ENCODE measurements around the gene LIX1. TPM values are rescaled to one million over a fixed set of nuclear protein-coding genes. Genes with fewer than 3 reads are reported as not detected.

Gene LIX1
- total RNA-seq, 1 donor from 2014 or later = not detected

- no peak overlapping the region for H3K27ac ChIP-seq
- peaks cover 42 to 60% of the 10 kb centered on the region in 2 donors for H3K36me3 ChIP-seq
- H3K4me1 ChIP-seq = no peaks in the 10 kb centered on the region
- no peaks in the 10 kb centered on the region for H3K9me3 ChIP-seq
- no peak for DNase-seq (ENCODE audit: low spot score in 2 of 2)
- no peak overlapping the region for H3K4me3 ChIP-seq
- H3K27me3 ChIP-seq = no peaks in the 10 kb centered on the region
- TF ChIP-seq, protein P1, sequence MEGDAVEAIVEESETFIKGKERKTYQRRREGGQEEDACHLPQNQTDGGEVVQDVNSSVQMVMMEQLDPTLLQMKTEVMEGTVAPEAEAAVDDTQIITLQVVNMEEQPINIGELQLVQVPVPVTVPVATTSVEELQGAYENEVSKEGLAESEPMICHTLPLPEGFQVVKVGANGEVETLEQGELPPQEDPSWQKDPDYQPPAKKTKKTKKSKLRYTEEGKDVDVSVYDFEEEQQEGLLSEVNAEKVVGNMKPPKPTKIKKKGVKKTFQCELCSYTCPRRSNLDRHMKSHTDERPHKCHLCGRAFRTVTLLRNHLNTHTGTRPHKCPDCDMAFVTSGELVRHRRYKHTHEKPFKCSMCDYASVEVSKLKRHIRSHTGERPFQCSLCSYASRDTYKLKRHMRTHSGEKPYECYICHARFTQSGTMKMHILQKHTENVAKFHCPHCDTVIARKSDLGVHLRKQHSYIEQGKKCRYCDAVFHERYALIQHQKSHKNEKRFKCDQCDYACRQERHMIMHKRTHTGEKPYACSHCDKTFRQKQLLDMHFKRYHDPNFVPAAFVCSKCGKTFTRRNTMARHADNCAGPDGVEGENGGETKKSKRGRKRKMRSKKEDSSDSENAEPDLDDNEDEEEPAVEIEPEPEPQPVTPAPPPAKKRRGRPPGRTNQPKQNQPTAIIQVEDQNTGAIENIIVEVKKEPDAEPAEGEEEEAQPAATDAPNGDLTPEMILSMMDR (IDR thresholded peaks at IDR 0.05) = no peak
- intact Hi-C loops (cut with DNase I) = loop anchor here (10.0 kb wide), 2 partner anchors 121 to 171 kb away; no protein-coding TSS in a partner anchor
Measured at GRCh38 chr5:97165726-97166125, 23.3 kb upstream of the LIX1 start.

- DNase-seq (ENCODE audit: low spot score in 2 of 2) = no peak
- Histone ChIP-seq H3K4me1 (no peaks in the 10 kb centered on the region), H3K4me3 (no peak overlapping the region), H3K36me3 (peaks cover 42 to 57% of the 10 kb centered on the region in 2 donors), H3K27ac (no peak overlapping the region), H3K9me3 (no peaks in the 10 kb centered on the region), H3K27me3 (no peaks in the 10 kb centered on the region)
- intact Hi-C loops (cut with DNase I) = loop anchor here (5.0 to 10.0 kb wide), 4 partner anchors 120 to 548 kb away; no protein-coding TSS in a partner anchor
- TF ChIP-seq, protein P1 (IDR thresholded peaks at IDR 0.05) = no peak
Measured at GRCh38 chr5:97164846-97165245, 22.4 kb upstream of the LIX1 start.

GRCh38 chr5:97163790-97164285 lies 21.4 kb upstream of the LIX1 start:
- intact Hi-C loops (cut with DNase I) = loop anchor here (5.0 to 10.0 kb wide), 4 partner anchors 119 to 547 kb away; no protein-coding TSS in a partner anchor
- Histone ChIP-seq H3K9me3 (no peaks in the 10 kb centered on the region), H3K36me3 (peaks cover 39 to 49% of the 10 kb centered on the region in 2 donors), H3K27ac (no peak overlapping the region), H3K4me1 (no peaks in the 10 kb centered on the region), H3K27me3 (no peaks in the 10 kb centered on the region), H3K4me3 (no peak overlapping the region)
- no peak for DNase-seq (ENCODE audit: low spot score in 2 of 2)
- TF ChIP-seq, protein P1 (IDR thresholded peaks at IDR 0.05) = no peak

GRCh38 chr5:97163360-97163764 lies 21.0 kb upstream of the LIX1 start:
- Histone ChIP-seq H3K4me3 (no peak overlapping the region), H3K9me3 (peaks cover 0 to 1% of the 10 kb centered on the region in 2 donors), H3K27me3 (no peaks in the 10 kb centered on the region), H3K36me3 (peaks cover 35 to 44% of the 10 kb centered on the region in 2 donors), H3K27ac (no peak overlapping the region), H3K4me1 (no peaks in the 10 kb centered on the region)
- intact Hi-C loops (cut with DNase I) = loop anchor here (5.0 to 10.0 kb wide), 4 partner anchors 119 to 546 kb away; no protein-coding TSS in a partner anchor
- no peak for DNase-seq (ENCODE audit: low spot score in 2 of 2)
- TF ChIP-seq, protein P1 (IDR thresholded peaks at IDR 0.05) = peak; percentile 20 to 62 (median 46)

DNA sequence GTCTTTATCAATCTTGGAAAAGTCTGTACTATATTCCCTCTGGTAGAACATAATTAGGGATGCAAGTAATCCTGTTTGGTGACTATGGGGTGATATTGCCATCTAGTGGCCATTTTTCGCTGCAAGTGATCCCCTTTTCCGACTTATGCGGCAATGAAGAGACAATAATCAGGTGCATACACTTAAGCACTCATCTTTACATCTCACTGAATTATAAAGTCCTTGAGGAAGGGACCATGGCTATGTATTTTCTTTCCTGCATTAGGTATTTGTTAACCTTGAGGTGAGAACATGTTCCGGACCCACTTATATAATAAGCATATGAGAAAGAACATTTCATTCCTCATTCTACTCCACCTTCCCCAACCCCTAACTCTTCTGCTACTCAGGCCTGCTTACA lies 19.6 kb upstream of the LIX1 start:
- H3K36me3 ChIP-seq = peaks cover 27 to 35% of the 10 kb centered on the region in 2 donors
- H3K4me3 ChIP-seq = no peak overlapping the region
- H3K27ac ChIP-seq = no peak overlapping the region
- no peaks in the 10 kb centered on the region for H3K4me1 ChIP-seq
- peak in 1 of 2 donors; percentile 73 for DNase-seq (ENCODE audit: low spot score in 2 of 2)
- H3K9me3 ChIP-seq = peaks cover 8 to 15% of the 10 kb centered on the region in 2 donors
- no peaks in the 10 kb centered on the region for H3K27me3 ChIP-seq
- TF ChIP-seq, protein P1 (IDR thresholded peaks at IDR 0.05) = peak; percentile 51 to 86 (median 76)
- intact Hi-C loops (cut with DNase I) = loop anchor here (1.0 to 10.0 kb wide), 5 partner anchors 117 to 545 kb away; no protein-coding TSS in a partner anchor

All from ascending aorta (tissue), 2 donors.